ENCODE results near the gene PDE11A. TPM values are rescaled to one million over a fixed set of nuclear protein-coding genes. Genes with fewer than 3 reads are reported as not detected.

PDE11A gene
- total and polyA plus RNA-seq, 2 donors from 2014 or later: 0.58 to 0.82 TPM

DNA sequence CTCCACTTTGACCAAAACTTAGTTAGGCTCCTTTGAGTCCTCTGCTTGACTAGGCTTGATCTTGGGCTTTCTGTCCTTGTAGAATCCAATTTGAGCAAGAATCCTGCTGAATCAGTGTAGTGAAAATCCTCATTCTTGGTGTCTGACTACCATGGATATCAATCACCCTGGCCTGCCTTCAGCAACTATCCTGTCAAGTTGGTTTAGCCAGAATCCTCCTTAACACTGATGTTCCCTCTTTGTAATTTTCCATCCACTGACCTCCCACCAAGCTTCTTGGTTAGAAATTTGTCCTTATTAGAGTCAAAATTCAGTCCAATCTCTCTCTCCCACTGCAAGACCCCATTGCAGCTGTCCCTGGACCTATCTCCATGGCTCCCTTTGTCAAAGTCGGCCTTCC, 39.2 kb upstream of the PDE11A start:
- TF ChIP-seq CTCF (IDR thresholded peaks at IDR 0.05; ENCODE audit: borderline replicate concordance, extremely low read depth, insufficient read depth): no peak
- peaks cover 0 to 7% (median 4%) of the 10 kb centered on the region in 3 donors for H3K4me1 ChIP-seq (ENCODE audit: control insufficient read depth in 2 of 3, insufficient read depth in 2 of 3, low read depth in 1 of 3, low read length in 3 of 3)
- DNase-seq: no peak
- intact Hi-C loops (cut with DNase I): no loop called here
- no peaks in the 10 kb centered on the region for H3K27me3 ChIP-seq (ENCODE audit: control insufficient read depth, insufficient read depth, low read length)
- peak overlapping the region in 2 of 3 donors; percentile 94 to 95 for H3K4me3 ChIP-seq (ENCODE audit: low read length in 3 of 3)
- H3K9ac ChIP-seq (ENCODE audit: low read length in 3 of 3): peak overlapping the region in 1 of 3 donors; percentile 88
- H3K27ac ChIP-seq (ENCODE audit: low read depth in 2 of 2, low read length in 2 of 2): no peak overlapping the region
- no peaks in the 10 kb centered on the region for H3K36me3 ChIP-seq (ENCODE audit: control insufficient read depth in 2 of 3, insufficient read depth in 3 of 3, low read length in 3 of 3)
- no peak for FAIRE-seq
- H3K9me3 ChIP-seq (ENCODE audit: control insufficient read depth in 2 of 3, insufficient read depth in 1 of 3, low read length in 3 of 3): no peaks in the 10 kb centered on the region

- FAIRE-seq (no peak), DNase-seq (no peak)
- H3K4me1 ChIP-seq (ENCODE audit: control insufficient read depth in 2 of 3, insufficient read depth in 2 of 3, low read depth in 1 of 3, low read length in 3 of 3): peaks cover 0 to 7% (median 4%) of the 10 kb centered on the region in 3 donors
- intact Hi-C loops (cut with DNase I): no loop called here
- H3K4me3 ChIP-seq (ENCODE audit: low read length in 3 of 3): no peak overlapping the region
- no peak for TF ChIP-seq CTCF (IDR thresholded peaks at IDR 0.05; ENCODE audit: borderline replicate concordance, extremely low read depth, insufficient read depth)
- H3K9ac ChIP-seq (ENCODE audit: low read length in 3 of 3): no peak overlapping the region
- H3K27ac ChIP-seq (ENCODE audit: low read depth in 2 of 2, low read length in 2 of 2): no peak overlapping the region
- H3K9me3 ChIP-seq (ENCODE audit: control insufficient read depth in 2 of 3, insufficient read depth in 1 of 3, low read length in 3 of 3): no peaks in the 10 kb centered on the region
- H3K36me3 ChIP-seq (ENCODE audit: control insufficient read depth in 2 of 3, insufficient read depth in 3 of 3, low read length in 3 of 3): no peaks in the 10 kb centered on the region
- no peaks in the 10 kb centered on the region for H3K27me3 ChIP-seq (ENCODE audit: control insufficient read depth, insufficient read depth, low read length)
Observed at GRCh38 chr2:178110681-178111080, 38.1 kb upstream of the PDE11A start.

DNA sequence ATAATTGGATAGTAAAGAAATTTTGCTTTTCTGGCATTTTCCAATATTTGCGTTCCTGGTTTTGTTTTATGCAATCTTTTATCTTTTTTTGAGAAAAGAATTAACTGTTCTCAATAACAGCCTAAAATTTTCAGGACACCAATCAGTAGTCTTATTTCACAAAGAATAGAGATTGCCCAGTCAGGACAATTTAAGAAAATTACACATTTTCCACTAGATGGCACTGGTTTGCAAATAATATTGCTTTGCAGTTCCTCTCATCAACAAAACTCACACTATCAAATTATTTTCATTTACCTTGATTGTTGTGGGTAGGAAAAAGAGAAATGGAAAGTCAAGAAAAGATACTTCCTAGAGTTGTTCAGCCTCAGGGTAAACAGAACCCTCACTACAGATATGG, 37.2 kb upstream of the PDE11A start:
- intact Hi-C loops (cut with DNase I): no loop called here
- no peaks in the 10 kb centered on the region for H3K27me3 ChIP-seq (ENCODE audit: control insufficient read depth, insufficient read depth, low read length)
- no peak overlapping the region for H3K4me3 ChIP-seq (ENCODE audit: low read length in 3 of 3)
- H3K36me3 ChIP-seq (ENCODE audit: control insufficient read depth in 2 of 3, insufficient read depth in 3 of 3, low read length in 3 of 3): no peaks in the 10 kb centered on the region
- peaks cover 0 to 7% (median 4%) of the 10 kb centered on the region in 3 donors for H3K4me1 ChIP-seq (ENCODE audit: control insufficient read depth in 2 of 3, insufficient read depth in 2 of 3, low read depth in 1 of 3, low read length in 3 of 3)
- no peak overlapping the region for H3K27ac ChIP-seq (ENCODE audit: low read depth in 2 of 2, low read length in 2 of 2)
- FAIRE-seq (peak; percentile 94), DNase-seq (peak in 2 of 5 donors; percentile 51 to 56)
- H3K9me3 ChIP-seq (ENCODE audit: control insufficient read depth in 2 of 3, insufficient read depth in 1 of 3, low read length in 3 of 3): no peaks in the 10 kb centered on the region
- TF ChIP-seq CTCF (IDR thresholded peaks at IDR 0.05; ENCODE audit: borderline replicate concordance, extremely low read depth, insufficient read depth): peak; percentile 46
- H3K9ac ChIP-seq (ENCODE audit: low read length in 3 of 3): no peak overlapping the region

DNA sequence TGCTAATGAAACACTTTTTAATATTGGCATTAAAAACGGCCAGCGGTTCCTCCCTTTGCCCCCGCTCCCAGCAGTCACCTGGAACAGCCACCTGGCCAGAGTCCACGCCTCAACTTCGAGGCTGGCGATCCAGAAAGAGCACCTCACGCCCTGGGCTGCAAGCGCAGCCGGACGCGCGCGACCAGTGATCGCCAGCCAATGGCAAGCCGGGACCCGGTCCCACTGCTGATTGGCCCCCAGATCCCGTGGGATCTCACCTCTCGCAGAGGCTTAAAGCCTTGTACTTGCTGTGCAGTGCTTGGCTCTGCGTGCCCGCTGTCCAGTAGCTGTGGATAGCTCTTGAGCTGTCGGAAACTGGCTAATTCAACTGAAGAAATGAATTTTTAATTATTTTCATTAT, 35.6 kb upstream of the PDE11A start:
- FAIRE-seq: no peak
- H3K4me1 ChIP-seq (ENCODE audit: control insufficient read depth in 2 of 3, insufficient read depth in 2 of 3, low read depth in 1 of 3, low read length in 3 of 3): peaks cover 0 to 3% (median 0%) of the 10 kb centered on the region in 3 donors
- no peak for DNase-seq
- intact Hi-C loops (cut with DNase I): no loop called here
- no peak for TF ChIP-seq CTCF (IDR thresholded peaks at IDR 0.05; ENCODE audit: borderline replicate concordance, extremely low read depth, insufficient read depth)
- H3K27ac ChIP-seq (ENCODE audit: low read depth in 2 of 2, low read length in 2 of 2): no peak overlapping the region
- no peak overlapping the region for H3K4me3 ChIP-seq (ENCODE audit: low read length in 3 of 3)
- H3K36me3 ChIP-seq (ENCODE audit: control insufficient read depth in 2 of 3, insufficient read depth in 3 of 3, low read length in 3 of 3): no peaks in the 10 kb centered on the region
- no peaks in the 10 kb centered on the region for H3K27me3 ChIP-seq (ENCODE audit: control insufficient read depth, insufficient read depth, low read length)
- no peak overlapping the region for H3K9ac ChIP-seq (ENCODE audit: low read length in 3 of 3)
- H3K9me3 ChIP-seq (ENCODE audit: control insufficient read depth in 2 of 3, insufficient read depth in 1 of 3, low read length in 3 of 3): no peaks in the 10 kb centered on the region

All from kidney (tissue), 14 donors.